Cerebellar nuclear complex (tissue), 1 donor: ENCODE results near the gene PCP4.

Experiments
- DNase-seq, 2 experiments: peaks; one replicate each; lab custom pipeline; 2025; lab: John Stamatoyannopoulos, UW

Gene PCP4

GRCh38 chr21:39972976-39973770 is 105.9 kb downstream of the PCP4 start:
- DNase-seq: no peak

GRCh38 chr21:39976800-39977199 is 109.6 kb downstream of the PCP4 start:
- DNase-seq: no peak
